SHP77 treated with DMSO at 0.1 percent for 48 hours (cell line): ENCODE measurements around the gene MELTF.

ENCODE experiments used
- DNase-seq: peaks from one replicate; lab custom pipeline; 2025; lab: John Stamatoyannopoulos, UW

The MELTF gene

DNA sequence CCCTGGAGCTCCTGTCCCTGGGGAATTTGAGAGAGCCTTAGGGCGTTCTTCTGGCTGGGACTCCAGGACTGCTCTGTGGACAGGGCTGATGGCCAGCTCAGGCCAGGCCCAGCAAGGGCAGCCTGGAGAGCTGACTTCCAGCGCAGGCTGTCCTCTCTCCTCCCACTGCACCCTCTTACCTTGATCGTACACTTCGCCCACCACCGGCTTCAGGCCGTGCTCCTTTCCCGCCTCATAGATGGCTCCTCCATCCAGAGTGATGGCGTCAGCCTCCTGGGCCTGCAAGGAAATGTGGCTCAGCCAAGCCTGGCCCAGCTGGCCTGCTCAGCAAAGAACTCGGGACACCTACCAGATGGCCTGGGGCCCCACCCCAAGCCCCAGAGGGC, 3.1 kb downstream of the MELTF start:
- no peak for DNase-seq

DNA sequence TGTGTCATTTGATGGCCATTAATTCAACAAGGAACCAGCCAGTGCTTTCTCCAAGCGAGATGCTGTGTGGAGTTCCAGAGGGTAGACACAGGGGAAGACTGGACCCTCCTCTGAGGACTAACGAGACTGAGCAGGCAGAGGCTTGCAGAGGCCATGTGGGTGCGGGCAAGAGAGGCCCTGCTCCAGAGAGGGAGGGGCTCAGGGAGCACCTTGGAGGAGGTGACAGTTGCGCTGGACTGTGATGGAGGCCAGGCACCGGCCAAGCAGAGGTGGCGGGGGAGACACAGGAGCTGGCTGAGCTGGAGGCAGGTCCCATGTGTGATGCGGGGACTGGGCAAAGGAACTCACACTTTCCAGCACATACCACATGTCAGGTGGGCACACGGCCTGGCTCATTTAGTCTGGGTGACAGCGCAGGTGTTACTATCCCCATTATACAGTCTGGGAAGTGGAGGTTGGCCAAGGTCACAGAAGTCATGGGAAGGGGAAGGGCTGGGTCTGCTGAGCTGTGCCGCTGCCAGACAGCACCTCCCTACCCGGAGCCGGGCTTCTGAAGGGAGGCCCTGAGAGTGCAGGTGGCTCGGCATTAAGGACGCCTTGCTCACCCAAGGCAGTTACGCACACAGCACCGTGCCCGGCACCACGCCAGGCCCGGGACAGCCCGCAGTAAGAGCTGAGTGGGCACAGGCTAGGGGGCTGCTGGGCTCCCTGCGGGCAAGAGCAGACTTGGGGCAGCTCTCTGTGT, 3.7 kb downstream of the MELTF start:
- no peak for DNase-seq

DNA sequence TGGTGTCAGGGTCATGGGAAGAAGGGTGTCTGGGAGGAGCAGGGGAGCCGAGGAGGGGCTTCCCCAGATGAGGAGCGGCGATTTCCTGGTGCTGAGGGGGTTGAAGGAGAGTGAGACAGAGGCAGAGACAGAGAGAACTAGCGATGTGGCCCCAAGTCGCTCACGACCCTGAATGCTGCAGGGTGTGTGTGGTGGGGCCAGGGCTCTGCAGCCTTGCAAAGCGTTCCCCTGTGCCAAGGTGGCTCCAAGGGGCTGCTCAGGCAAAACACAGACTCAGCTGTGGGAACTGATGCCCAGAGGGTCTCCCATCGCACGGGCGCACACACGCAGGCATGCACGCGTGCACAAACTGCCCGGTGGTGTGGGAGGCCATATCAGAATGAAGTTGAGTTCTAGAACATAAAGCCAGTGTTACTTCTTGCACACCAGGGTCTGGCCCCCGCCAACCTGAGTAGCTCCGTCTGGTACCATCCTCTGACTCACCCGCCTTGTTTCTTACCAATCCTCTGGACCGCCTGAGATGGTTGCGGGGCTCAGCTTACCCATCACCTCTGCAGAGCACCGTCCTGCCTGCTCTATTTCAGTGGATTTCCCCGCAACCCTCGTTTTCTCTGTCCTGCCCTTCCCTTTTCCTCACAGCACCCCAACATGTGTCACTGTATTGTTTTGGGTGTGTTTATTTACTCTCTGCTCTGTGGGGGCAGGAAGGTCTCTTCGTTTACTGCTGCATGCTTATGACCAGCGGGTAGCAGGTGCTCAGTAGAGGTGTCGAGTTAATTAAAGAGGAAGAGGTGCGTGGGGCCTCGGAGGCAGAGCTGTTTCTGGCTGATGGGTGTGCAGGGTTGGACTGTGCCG, 4.5 kb downstream of the MELTF start:
- DNase-seq, result no peak

DNA sequence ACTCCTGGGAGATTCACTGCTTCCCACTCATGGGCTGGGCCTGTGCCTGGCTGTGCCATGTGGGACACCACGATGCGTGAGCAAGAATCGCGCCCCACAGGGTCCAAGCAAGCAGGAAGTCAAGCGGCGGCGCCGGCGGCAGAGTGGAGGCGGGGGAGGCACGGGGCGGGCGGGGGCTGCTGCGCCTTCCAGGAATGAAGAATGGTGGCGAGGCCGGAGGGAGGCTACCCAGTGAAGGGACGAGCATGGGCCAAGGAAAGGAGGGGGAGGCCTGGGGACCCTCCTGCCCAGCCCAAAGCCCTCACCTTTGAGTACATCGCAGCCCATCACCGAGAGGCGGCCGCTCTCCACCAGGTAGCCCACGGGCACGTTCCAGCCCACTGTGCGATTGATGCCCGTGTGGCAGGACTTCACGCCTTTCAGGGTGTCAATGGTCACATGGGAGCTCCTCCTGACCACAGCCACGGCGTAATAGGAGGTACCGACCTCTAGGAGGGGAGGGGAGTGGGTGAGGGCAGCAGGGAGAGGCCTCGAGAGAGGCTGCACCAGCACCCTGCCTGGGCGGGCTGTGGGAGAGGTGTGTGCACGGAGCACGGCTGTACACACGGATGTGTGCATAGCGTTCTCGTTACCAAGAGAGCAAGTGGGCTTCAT, 5.5 kb downstream of the MELTF start:
- no peak for DNase-seq

DNA sequence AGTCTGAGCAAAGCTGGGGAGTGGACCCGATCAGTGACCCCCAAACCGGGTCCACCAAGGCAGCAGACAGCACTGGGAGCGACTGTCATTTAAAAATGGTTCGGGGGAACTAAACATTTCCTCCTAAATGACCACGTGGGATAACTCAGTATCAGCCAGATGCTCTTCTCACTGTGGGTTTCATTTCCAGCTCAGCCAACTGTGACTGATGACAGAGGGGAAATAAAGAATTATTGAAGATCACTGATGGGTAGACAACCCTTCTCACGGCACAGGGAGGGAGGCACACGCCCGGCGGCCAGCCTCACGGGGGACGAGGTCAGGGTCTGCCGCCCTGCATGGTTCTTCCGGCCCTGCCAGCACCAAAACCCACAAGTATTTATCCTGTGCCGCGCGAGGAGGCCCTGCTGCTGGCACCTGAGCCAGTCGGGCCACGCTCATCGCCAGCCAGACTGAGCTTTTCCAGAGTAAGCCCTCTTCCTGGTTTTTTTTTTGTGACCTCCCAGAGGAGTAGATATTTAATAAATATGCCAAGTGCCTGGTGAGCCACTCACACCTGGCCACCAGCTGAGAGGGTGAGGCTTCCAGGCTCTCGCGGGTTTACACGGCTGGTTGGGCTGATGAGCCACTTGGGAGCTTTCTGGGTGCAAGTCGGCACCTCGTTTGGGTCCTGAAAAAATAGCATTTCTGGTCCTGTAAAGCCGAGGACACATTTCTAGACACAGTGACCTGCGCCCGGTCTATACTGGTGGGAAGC, 6.2 kb downstream of the MELTF start:
- no peak for DNase-seq

DNA sequence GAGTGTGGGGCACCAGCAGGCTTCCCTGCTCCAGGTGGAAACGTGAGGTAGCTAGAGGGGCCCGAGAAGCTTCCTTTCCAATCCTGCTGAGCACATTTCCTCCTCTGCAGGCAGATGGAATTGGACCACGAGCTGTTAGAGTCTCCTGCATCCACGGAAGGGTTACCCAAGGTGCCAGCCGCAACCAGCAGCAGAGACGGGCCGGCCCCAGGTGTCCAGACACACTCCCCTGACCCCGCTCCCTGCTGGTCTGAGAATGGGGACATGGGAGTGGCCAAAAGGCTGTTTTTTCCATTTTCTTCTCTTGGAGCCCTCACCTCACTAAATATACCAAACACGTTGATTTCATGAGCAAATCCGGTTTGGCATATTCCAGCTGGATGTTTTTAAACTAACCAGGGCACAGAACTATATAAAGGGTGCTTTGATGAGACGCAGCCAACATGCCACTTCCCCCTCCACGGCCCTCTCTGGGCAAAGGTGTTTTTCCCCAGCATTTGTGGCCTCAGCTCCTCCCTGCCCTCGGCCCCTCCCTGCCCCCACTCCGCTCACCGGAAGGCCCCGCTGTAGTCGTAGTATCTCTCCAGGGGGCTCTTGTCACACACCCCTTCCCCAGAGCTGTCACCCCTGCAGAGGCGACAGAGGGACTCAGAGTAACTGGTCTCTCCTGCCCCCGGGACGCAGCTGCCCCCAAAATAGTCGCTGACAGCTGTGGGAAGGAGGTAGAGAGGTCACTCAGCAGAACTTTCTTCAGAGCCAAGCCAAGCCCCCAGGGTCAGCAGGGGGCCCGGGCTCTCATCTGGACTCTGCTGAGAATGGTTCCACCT, 7.0 kb downstream of the MELTF start:
- DNase-seq, result no peak

DNA sequence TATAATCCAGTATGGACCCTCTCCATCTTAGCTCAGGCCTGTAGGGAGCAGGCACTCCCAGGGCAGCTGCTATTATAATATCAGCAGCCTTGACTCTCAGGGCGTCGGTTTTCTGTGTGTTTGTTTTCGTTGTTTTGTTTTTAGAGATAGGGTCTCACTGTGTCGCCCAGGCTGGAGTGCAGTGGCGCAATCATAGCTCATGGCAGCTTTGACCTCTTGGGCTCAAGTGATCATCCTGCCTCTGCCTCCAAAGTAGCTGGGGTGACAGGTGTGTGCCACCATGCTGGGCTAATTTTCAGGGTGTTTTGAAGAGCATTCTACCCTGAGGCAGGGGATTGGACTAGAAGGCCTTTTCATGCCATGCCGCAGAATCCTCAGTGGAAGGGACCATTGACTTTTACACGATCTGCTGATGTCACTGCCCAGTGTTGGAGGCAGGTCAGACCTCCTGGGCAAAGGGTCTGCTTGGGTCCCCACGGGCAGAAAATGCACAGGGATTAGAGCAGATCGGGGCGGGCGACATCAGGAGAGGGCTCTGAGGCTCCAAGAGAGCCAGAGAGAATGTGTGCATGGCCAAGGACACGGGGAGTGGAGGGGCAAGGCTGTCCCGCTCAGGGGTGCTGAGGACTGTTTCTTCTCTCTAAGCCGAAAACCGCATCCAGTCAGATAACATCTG, 7.8 kb downstream of the MELTF start:
- DNase-seq, result no peak

DNA sequence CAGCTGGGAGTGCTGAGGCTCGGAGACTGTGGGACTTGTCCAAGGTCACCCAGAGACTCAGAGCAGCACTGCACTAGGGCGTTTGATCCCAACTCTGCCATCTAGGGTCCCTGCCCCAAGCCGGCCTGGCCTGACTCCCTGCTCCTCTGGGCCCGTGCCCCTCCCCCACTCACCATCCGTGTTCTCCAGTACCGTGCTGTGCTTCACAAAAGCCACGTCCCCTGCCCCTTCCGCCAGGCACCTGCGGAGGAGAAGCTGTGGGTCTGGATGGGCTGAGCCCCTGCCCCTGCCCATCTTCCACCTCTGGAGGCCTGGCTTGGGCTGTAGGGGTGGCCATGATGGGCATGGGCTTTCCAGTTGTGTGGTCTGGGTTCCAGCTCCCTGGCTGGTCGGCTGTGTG, 8.4 kb downstream of the MELTF start:
- DNase-seq, result no peak

DNA sequence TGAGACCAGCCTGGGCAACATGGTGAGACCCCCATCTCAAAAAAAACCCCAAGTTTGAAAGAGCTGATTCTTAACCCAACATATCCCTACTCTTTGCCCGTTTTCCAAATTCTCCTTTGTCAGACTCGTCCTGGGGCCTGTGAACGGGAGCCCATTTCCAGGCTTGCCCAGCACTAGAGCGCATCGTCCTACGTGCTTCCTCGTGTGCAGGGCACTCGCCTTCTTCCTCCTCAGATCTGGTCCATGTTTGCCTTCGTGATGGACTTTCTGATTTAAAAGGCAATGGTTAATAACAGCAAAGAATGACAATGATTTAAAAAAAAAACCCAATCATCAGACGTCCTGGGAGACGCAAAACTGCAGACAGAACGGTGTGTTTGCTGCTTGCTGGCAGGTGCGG, 10.1 kb downstream of the MELTF start:
- no peak for DNase-seq

DNA sequence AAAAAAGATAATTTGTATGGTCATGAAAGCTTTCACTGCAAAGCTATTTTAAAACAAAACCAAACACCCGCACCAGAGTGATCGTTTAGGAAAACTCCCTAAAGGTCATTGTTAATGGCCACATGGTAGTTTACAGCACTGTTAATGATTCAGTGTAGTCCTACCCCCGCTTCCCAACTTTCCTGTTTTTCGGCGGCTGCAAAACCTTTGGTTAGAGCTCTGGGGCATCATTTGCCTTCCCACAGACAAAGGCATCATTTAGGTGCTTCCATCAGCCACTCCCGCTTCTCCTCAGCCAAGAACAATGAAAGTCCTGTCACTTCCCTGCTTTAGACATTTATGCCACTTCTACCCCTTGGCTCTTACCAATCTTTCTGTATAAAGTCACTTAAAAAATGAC, 10.6 kb downstream of the MELTF start:
- DNase-seq, result no peak

DNA sequence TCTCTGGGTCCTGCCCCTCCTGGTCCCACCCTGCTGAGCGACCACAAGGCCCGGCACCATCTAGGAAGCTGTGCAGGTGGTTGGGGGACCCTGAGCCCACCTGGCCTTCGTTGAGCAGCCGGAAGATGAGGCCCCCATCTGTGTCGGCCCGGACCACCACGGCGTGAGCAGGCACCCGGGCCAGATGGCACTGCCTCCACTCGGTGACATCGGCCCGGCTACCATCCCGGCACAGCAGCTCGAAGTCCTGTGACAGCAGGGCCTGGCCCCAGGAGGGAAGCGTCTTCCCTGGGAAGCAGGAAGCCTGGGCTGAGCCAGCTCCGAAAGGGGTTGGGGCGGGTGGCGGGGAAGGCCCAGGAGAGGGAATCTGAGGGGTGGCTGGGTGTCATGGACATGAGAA, 12.6 kb downstream of the MELTF start:
- no peak for DNase-seq

DNA sequence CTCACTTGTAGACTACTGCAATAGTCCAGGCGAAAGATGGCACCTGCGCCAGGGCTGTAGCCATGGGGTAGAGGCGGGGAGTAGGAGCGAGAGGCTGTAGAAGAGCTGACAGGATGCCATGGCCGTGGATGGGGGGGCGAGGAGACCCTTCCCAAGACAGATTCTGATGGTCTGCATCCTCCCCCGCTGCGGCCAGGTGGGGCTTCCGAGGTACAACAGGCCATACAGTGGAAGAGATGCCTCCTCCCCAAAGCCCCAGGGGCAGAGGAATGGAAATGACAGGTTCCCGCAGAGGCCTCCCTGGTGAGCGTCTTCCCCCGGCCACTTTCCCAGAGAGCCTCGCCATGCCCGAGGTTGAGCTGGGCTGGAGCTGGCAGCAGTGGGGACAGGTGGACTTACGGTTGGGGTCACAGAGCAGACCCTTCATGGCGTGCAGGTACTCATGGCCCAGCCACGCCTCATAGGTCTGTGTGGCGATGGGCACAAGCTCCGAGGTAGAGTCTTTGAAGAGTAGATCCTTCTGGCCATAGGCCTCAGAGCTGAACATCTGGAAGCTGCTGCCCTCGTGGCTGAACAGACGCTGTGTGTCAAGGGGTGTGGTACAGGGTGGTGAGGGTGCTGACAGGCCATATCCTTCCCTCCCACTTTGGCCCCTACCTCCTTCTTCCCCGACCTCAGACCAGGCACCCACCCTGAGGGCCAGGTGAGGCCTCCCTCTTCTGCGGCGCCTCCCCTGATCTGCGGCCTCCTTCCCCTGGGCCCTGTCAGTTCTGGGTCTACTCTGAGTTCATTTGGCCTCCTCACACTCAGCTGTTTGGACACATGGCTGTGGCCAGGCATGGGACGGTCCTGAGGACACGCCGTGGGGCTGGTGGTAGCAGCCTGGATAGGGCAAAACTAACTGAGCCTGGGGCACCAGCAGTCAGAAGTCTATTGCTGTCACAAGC, 13.6 kb downstream of the MELTF start:
- no peak for DNase-seq

DNA sequence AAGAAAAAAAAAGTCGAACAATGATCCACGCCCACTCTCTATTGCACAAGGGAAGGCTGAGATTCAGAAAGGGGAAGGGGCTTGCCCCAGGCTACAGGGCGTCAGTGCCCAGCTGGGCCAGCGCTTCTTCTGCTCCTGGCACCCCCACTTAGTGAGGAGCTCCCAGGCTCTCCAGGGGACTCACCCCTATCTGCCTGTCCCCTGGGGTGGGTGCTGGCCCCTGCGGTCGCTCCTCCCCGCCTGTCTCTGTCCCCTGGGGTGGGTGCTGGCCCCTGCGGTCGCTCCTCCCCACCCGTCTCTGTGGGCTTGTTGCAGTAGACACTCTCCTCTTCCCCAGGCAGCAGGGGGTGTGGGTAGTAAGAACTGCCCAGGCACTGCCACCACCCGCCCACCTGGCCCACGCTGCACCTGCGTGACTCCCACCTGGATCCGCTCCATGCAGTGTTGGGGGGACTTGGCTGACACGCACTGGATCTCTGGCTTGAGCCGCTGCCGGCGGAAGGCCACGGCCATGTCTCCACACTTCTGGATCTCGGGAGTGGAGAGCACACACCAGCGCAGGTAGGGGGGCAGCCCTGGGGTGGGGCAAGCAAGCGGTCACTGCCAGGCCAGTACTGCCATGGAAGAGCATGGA, 14.6 kb downstream of the MELTF start:
- DNase-seq, result no peak

DNA sequence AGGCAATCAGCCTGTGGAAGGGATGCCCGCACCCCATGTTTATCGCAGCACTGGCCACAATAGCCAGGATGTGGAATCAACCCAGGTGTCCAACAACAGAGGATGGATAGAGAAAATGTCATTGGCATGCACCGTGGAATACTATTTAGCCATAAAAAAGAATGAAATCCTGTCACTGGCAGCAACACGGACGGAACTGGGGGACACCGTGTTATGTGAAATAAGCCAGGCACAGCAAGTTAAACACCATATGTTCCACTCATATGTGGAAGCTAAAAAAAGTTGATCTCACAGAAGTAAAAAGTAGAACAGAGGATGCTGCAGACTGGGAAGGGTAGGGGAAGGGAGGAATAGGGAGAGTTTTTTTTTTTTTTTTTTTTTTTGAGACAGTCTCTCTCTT, 15.6 kb downstream of the MELTF start:
- DNase-seq, result no peak

DNA sequence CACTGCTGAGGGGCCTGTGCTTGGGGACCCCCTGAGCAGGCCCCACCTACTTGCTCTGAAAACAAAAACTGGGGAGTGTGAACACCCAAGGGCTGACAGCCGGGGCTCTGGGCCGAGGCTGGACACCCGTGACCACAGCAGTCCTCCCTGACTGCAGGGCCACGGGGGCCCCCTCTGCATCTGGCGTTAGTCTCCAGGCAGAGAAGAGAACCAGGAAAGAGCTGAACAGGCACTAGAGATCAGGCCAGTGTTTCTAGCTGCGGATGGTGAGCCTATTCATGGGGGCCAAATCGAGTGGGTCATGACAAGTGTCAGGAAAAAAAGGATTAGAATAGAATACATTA, 17.1 kb downstream of the MELTF start:
- no peak for DNase-seq

DNA sequence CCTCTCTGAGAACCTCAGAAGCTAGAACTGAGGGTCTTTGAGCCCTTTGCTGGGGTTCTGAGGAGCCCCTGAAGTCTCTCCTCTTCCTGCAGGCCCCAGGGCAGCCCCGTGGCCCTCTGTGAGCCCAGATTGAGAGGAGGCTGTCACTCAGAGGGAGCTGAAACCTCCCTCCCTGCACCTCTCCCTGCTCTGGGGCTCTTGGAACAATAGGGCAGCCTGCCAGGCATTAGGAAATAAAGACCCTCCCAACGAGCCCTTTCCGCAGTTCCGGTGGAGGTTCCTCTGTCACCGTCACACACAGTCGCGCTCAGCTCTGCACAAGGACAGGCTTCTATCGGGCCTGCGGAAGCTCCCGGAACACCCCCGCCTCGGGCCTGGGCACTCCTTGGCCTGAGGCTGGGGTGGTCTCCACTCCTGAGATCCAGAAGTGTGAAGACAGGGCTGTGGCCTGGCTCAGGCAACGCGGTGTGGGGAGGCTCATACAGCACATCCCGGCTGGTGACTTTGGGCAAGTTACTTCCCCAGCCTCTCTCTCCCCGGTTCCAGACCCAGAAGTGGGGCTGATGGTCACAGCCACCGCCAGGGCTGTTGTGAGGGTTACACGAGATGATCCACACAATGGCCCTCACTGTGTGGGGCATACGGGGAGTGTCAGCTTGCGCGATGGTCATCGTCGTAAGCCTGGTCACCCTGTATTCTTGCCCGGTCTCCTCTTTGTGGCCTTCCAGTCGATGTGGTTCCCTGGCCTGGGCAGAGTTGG, 17.7 kb downstream of the MELTF start:
- DNase-seq, result no peak

DNA sequence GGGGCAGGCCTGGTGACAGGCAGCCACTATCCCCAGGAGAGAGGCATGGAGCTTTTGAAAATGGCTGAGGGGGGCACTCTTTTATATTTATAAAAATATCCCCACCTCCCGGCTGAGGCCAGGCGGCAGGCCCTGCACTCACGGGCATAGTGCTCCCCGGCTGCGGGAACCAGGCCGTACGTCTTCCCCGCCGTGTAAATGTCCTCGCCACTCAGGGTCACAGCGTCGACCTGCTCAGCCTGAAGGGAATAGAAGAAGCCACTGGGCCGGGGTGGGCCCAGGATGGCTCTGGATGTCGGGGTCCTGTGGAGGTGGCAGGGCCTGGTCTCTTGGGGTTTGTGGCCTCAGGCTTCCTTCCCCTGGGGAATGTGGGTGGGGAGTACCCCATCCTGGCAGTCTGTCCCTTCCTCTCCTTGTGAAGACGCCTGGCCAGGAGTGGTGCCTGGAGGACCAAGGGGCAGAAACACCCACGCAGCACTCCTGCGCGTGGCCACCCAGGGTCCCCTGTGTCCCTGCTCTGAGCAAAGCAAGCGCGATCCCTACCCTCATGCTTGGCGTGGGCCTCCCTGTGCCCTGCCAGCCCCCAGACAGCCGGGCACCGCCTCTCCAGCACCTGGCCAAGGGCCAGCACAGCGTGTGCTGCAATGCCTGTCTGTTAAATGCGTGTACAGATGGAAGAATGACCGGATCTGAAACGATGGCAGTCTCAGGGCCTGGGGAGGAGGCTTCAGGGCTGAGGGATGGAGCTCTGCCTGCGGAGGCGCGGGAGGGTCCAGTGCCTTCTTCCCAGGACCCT, 18.9 kb downstream of the MELTF start:
- no peak for DNase-seq

DNA sequence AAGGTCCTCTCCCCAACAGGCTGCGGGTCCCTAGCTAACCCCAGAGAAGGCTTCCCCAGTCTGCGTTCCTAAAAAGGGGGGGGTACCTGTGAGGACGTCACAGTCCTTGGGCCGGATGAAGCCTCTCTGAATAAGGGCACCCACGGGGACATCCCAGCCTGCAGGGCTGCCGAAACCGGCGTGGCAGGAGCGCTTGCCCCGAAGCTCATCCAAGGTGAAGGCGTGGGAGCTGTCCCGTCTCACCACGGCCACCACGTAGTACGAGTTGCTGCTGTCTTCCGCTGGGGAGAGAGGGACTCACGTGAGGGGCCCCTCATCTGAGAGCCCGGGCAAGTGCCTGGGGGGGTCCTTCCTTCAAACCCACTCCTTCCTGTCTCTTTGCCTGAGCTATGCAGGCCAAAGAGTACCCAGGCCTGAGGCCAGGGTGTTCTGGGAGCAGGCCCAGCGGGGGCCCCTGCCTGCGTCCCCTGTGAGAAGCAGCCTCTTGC, 20.0 kb downstream of the MELTF start:
- DNase-seq, result no peak
